Raji (cell line): ENCODE results near the gene CDT1.

Experiments
- POLR2A ChIP-seq: IDR thresholded peaks from 2 replicates; pipeline ENCODE4 v1.6.1; 2011; ENCODE audit warnings: low read depth, low read length, control low read depth; ENCODE audit not compliant: insufficient read depth

The CDT1 gene

GRCh38 chr16:88803264-88803987 lies at the start of gene CDT1:
TSS of gene CDT1 (plus strand) at chr16:88803789. CDS start at chr16:88803832, 43 bp downstream.
- peak; percentile 81 for TF ChIP-seq POLR2A

GRCh38 chr16:88754109-88754911 lies 49.3 kb upstream of the CDT1 start:
- no peak for TF ChIP-seq POLR2A

- no peak for TF ChIP-seq POLR2A
These were observed 48.5 kb upstream of the CDT1 start for GRCh38 chr16:88754912-88755744.

- no peak for TF ChIP-seq POLR2A
These were observed 47.7 kb upstream of the CDT1 start for GRCh38 chr16:88755745-88756443.

GRCh38 chr16:88758227-88758943 lies 45.2 kb upstream of the CDT1 start:
- TF ChIP-seq POLR2A = no peak

- TF ChIP-seq POLR2A = no peak
These were observed 44.7 kb upstream of the CDT1 start for GRCh38 chr16:88758944-88759244.

- no peak for TF ChIP-seq POLR2A
These were observed 44.2 kb upstream of the CDT1 start for GRCh38 chr16:88759245-88759975.

GRCh38 chr16:88759976-88760350 lies 43.6 kb upstream of the CDT1 start:
- TF ChIP-seq POLR2A = no peak

GRCh38 chr16:88760424-88761142 lies 43.0 kb upstream of the CDT1 start:
- TF ChIP-seq POLR2A = no peak

GRCh38 chr16:88761143-88761534 lies 42.5 kb upstream of the CDT1 start:
- TF ChIP-seq POLR2A = no peak

- no peak for TF ChIP-seq POLR2A
These were observed 41.8 kb upstream of the CDT1 start for GRCh38 chr16:88761830-88762229.

GRCh38 chr16:88762258-88762870 lies 41.2 kb upstream of the CDT1 start:
- no peak for TF ChIP-seq POLR2A

- no peak for TF ChIP-seq POLR2A
These were observed 40.6 kb upstream of the CDT1 start for GRCh38 chr16:88762941-88763340.
